Stimulated activated CD4-positive, alpha-beta T cell treated with anti-CD3 and anti-CD28 coated beads, TNF-alpha, amount 100 ng/mL, for 24 hours (primary cell): ENCODE data around the gene POU3F3.

Source experiments
- DNase-seq, 3 experiments: peaks; one replicate each; pipeline ENCODE4 v3.0.0-alpha.2; 2020; ENCODE audit warnings: low read depth in 3 of 3

POU3F3 gene

DNA sequence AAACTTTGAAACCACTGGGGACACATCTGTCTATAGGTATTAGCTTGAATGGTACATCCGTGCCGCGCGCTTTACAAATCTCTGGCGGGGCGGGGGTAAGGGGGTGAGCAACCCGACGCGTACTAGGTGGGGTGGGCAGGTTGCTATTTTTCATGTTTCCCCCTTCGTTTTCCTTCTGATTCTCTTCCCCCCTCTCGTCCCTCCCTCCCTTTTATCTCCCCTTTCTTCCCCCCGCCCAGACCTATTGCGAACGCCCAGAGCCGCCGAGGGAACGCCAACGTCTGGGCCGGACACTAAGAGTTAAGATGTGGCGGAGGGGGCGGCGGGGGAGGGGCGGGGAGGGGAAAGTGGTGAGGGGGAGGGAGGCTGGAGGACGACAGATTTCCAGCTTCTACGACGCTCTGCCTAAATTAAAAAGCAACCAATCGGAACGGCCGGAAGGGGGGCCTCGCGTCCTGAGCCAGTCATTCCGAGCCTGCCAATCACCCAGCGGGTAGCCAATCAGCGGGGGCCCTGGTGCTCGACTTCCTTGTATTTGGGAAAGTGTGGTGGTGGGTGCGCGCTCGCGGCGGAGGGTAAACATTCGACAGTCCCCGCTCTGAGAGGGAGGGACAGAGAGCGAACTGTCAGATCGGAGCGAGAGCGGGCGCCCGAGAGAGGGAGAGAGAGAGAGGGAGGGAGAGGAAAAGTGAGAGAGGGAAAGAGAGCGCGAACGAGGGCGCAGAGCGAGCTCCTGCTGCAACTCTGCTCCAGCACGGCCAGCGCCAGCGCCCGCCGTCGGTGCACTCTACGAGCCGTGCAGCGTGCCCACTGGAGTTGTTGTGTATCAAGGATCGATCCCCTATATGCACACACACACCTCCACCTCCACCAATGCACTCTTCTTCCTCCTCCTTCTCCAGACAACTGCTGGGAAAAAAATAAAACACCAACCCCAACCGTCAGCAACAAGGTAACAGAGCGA, at the start of gene POU3F3:
TSS of gene POU3F3 (plus strand) at position 582 of the 964 bp plus-strand sequence. CDS start 1,396 bp downstream, outside the sequence.
- peak in 1 of 3 experiments; percentile 47 for DNase-seq

GRCh38 chr2:104804148-104804890, 49.6 kb upstream of the POU3F3 start:
- DNase-seq: no peak

DNA sequence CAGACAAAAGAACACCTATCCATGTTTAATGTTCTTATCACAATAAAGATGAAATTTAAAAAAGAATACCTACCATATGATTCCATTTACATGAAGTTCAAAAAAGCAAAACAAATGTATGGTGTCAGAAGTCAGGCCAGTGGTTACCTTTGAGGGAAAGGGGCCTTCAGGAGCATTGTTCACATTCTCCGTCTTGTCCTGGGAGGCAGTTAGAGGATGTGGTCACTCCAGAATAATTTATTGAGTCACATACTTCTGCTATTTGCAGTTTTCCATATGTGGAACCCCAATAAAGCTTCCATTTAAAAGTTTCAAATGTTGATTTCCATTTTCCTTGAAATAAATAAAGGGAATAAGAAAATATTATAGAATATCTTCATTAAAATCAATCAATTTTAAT, 41.6 kb upstream of the POU3F3 start:
- no peak for DNase-seq

DNA sequence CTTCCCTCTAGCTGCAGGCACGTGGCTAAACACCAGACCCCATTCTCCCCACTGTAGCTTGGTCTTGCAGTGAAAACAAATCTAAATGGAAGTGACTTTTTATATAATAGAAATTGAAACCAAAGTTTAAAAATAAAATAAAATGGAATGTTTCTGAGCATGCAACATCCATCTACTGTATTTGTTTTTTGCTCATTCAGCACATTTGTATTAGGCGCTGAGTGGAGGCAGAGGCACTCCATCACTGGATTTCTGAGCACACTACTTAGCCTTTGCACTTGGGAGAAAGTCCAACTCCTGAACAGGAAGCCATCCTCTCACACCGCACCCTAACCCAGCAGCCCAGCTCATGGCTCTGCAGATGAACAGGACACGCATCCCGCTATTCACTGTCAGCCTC, 37.8 kb upstream of the POU3F3 start:
- no peak for DNase-seq

- DNase-seq: no peak
These were observed 35.7 kb upstream of the POU3F3 start for GRCh38 chr2:104818264-104818663.

GRCh38 chr2:104820126-104820525, 33.8 kb upstream of the POU3F3 start:
- no peak for DNase-seq

- DNase-seq: no peak
These were observed 28.6 kb upstream of the POU3F3 start for GRCh38 chr2:104825124-104825865.

DNA sequence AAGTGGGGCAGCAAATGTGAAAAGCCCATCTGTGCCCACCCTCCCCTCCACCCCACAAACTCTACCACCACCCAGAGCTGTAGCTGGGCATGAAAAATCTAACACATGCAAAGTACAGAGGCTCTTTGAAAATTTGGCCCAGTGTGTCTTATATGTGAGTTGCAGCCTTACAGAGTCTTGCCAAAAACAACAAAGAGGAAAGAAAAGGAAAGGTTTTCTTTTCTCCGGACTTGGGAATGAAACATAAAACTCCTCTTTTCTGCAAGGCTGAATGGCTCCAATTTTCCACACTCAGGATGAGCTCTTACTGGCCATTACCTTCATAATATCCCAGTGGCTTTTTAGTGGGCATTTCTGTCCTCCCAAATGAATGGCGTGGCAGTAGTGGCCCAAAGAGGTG, 27.9 kb upstream of the POU3F3 start:
- no peak for DNase-seq

DNA sequence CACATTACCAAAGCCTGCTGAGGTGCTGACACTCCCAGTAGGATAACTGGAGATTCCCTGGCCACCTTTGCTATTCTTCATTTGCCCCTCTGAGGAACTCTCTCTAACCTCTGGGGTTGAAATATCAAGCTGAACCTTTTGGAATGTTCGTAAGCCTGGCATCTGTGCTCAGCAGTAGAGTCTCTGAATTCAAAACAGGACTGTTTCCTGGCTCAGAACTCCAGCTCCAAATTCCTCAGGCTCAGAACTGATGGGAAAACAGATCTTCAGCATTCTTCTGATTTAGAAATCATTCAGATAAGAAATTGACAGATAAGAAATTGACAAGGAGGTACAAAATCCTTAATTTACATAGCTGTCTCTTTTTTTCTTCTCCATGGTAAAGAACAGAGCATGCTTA, 22.2 kb upstream of the POU3F3 start:
- no peak for DNase-seq

GRCh38 chr2:104834431-104835153, 19.3 kb upstream of the POU3F3 start:
- DNase-seq: no peak

DNA sequence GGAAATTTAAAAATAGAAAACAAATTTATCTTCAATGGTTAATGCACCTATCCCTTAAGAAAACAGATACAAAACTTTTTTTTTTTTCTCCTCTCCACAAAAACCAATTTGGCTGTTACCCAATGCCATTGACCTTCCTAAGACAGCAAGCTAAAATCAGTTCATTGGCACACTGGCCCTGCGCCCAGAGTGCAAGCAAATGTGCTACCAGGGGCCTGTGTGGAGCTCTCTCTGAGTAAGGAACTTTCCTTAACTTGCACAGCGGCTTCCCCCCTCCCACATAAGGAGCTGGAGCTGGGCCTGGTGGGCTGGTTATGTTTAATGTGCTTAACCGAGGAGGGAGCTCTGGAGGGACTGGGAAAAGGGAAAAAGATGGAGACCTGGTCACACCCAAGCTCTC, 17.6 kb upstream of the POU3F3 start:
- DNase-seq: no peak

- DNase-seq: no peak
These were observed 17.1 kb upstream of the POU3F3 start for GRCh38 chr2:104836841-104837240.

- DNase-seq: no peak
These were observed 13.8 kb upstream of the POU3F3 start for GRCh38 chr2:104840156-104840555.

DNA sequence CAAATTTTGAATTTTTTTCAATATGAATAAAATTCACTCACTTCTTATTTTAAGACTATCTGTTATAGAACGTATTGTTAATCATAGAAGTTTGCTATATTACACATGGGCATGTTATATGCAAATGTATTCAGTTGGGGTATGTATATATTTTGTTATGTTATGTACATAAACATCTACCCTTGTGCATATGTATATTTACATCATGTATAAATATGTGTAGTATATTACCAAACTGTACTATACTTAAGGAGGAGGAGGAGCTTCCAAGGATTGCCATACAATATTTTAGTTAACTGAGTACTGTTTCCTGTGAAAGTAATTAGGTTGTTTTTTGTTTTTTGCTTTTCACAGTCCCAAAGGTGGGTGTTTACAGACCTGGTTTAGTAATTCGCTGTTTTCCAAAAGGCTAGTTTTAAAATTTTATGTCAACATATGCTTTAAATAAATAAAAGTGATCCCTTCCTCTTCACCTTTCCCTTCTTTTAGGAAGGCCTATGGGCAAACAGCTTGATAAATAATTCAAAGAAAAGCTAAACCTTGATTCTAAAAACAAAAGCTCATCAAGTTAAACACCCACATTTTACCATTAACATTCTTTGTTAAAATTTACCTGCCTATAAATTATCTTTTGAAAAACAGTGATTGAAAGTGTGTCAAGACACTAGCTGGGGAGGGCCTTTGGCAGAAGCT, 12.9 kb upstream of the POU3F3 start:
- no peak for DNase-seq

DNA sequence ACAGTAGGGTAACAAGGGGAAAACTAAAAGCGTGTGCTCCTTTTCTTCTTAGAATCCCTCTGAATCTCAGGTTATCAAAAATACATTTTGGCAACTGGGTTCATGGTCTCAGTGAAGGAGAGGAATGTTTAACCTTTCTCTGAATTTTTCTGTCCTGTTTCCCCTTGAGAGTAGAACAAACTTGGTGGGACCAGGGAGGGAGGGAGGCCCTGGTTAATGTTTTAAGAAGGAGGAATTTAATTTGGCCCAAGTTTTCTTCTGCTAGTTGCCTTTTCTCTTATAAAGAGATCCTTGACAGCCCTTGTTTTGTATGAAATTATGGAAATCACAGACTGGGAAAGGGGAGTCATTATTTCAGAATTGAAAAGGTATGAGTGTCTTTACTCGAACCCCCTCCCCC, 12.2 kb upstream of the POU3F3 start:
- DNase-seq: no peak

GRCh38 chr2:104844807-104845551, 8.9 kb upstream of the POU3F3 start:
- DNase-seq: no peak

GRCh38 chr2:104845552-104845931, 8.4 kb upstream of the POU3F3 start:
- DNase-seq: no peak

- no peak for DNase-seq
These were observed 7.7 kb upstream of the POU3F3 start for GRCh38 chr2:104845946-104846785.
